IMR-90 (cell line): ENCODE results near the gene DEFB131A. TPM values are rescaled to one million over a fixed set of nuclear protein-coding genes. Genes with fewer than 3 reads are reported as not detected.
"Not testable (repeated sequence)": the region's sequence is repeated elsewhere in the genome, so short reads cannot be mapped to it uniquely, and the experiment has no call there.

Experiments used
- ATAC-seq: fragments of 200-7000 bp; cut with Tn5 transposase; 2 replicates; pipeline ENCODE4 v1.9.1; 2020; ENCODE audit warnings: low read depth, mild to moderate bottlenecking, moderate library complexity
- BruUV-seq: library from RNA; stranded (reverse); fragments of 400-500 nt; replicated peaks from 2 replicates; lab custom pipeline; 2021; lab: Mats Ljungman, UMichigan
- CTCF ChIA-PET: fragments of 300-600 bp; formaldehyde crosslinking; extraction: SDS; loops from one replicate; lab custom pipeline; 2021; ENCODE audit warnings: antibody characterized with exemption; lab: Yijun Ruan, JAX
- POLR2A ChIA-PET: fragments of 300-600 bp; sonication (Branson Sonifier 250); formaldehyde crosslinking; loops from one replicate; lab custom pipeline; 2022; ENCODE audit warnings: antibody characterized with exemption; ENCODE audit not compliant: unreplicated experiment; lab: Charles Lee
- DNase-seq: peaks from one replicate; pipeline ENCODE4 v3.0.0; 2013
- H2AFZ ChIP-seq: replicated peaks from 2 replicates; pipeline ENCODE3; 2013; ENCODE audit warnings: low read length, mild to moderate bottlenecking; ENCODE audit not compliant: poor library complexity
- H2AK5ac ChIP-seq: 2 replicates; pipeline ENCODE4 v1.6.1; 2013; ENCODE audit warnings: low read depth, low read length, inconsistent platforms
- H2AK9ac ChIP-seq: replicated peaks from 2 replicates; pipeline ENCODE3; 2013; ENCODE audit warnings: mild to moderate bottlenecking, low read depth, low read length, moderate library complexity; ENCODE audit not compliant: poor library complexity
- H2BK120ac ChIP-seq: 2 replicates; pipeline ENCODE4 v1.6.1; 2013; ENCODE audit warnings: low read depth, low read length, inconsistent platforms
- H2BK15ac ChIP-seq: 3 replicates; pipeline ENCODE4 v1.6.1; 2013; ENCODE audit warnings: low read depth, low read length, inconsistent platforms
- H2BK20ac ChIP-seq: 2 replicates; pipeline ENCODE4 v1.6.1; 2013; ENCODE audit warnings: low read depth, mild to moderate bottlenecking, inconsistent platforms, low read length, moderate library complexity
- H2BK5ac ChIP-seq: 2 replicates; pipeline ENCODE4 v1.6.1; 2013; ENCODE audit warnings: mild to moderate bottlenecking, low read depth, low read length, inconsistent platforms; ENCODE audit not compliant: poor library complexity, severe bottlenecking
- H3K14ac ChIP-seq: replicated peaks from 2 replicates; pipeline ENCODE4 v1.6.1; 2013; ENCODE audit warnings: low read depth, low read length, inconsistent platforms
- H3K18ac ChIP-seq: 2 replicates; pipeline ENCODE4 v1.6.1; 2013; ENCODE audit warnings: low read depth, low read length, control low read depth
- H3K23ac ChIP-seq: 2 replicates; pipeline ENCODE4 v1.6.1; 2013; ENCODE audit warnings: low read depth, low read length, inconsistent platforms
- H3K27ac ChIP-seq: 2 replicates; pipeline ENCODE4 v1.5.1; 2013; ENCODE audit warnings: mild to moderate bottlenecking, control low read depth, low read length; ENCODE audit not compliant: insufficient read depth
- H3K27me3 ChIP-seq: 2 replicates; pipeline ENCODE4 v1.6.1; 2013; ENCODE audit warnings: low read length; ENCODE audit not compliant: control insufficient read depth, insufficient read depth
- H3K36me3 ChIP-seq: 2 replicates; pipeline ENCODE4 v1.6.1; 2013; ENCODE audit warnings: low read length, mixed read lengths; ENCODE audit not compliant: control insufficient read depth, insufficient read depth
- H3K4ac ChIP-seq: 2 replicates; pipeline ENCODE4 v1.6.1; 2013; ENCODE audit warnings: low read depth, low read length, inconsistent platforms
- H3K4me1 ChIP-seq: 2 replicates; pipeline ENCODE4 v1.6.1; 2013; ENCODE audit warnings: low read length, mixed read lengths; ENCODE audit not compliant: control insufficient read depth, insufficient read depth
- H3K4me2 ChIP-seq: 2 replicates; pipeline ENCODE4 v1.6.1; 2013; ENCODE audit warnings: low read depth, mild to moderate bottlenecking, control low read depth, low read length, moderate library complexity
- H3K4me3 ChIP-seq: 2 replicates; pipeline ENCODE4 v1.5.1; 2013; ENCODE audit warnings: low read depth, mild to moderate bottlenecking, control low read depth, low read length, moderate library complexity; ENCODE audit not compliant: insufficient read depth
- H3K56ac ChIP-seq: 2 replicates; pipeline ENCODE4 v1.6.1; 2013; ENCODE audit warnings: low read length, inconsistent platforms; ENCODE audit not compliant: insufficient read depth; ENCODE audit errors: extremely low read depth
- H3K79me1 ChIP-seq, 2 experiments: 2 replicates each; pipeline ENCODE4 v1.6.1; 2013; ENCODE audit warnings: low read length in 2 of 2, inconsistent platforms in 1 of 2, low read depth in 1 of 2
- H3K9ac ChIP-seq: 2 replicates; pipeline ENCODE4 v1.6.1; 2013; ENCODE audit warnings: low read depth, low read length, control low read depth
- H3K9me1 ChIP-seq: 2 replicates; pipeline ENCODE4 v1.6.1; 2013; ENCODE audit warnings: low read length, inconsistent platforms; ENCODE audit not compliant: insufficient read depth
- H3K9me3 ChIP-seq: 2 replicates; pipeline ENCODE4 v1.6.1; 2013; ENCODE audit warnings: low read length; ENCODE audit not compliant: control insufficient read depth, insufficient read depth
- H4K20me1 ChIP-seq: 2 replicates; pipeline ENCODE4 v1.6.1; 2013; ENCODE audit warnings: low read length, inconsistent platforms; ENCODE audit not compliant: insufficient read depth
- H4K5ac ChIP-seq: 2 replicates; pipeline ENCODE4 v1.6.1; 2013; ENCODE audit warnings: mild to moderate bottlenecking, low read depth, low read length, control low read depth
- H4K8ac ChIP-seq, 2 experiments: 2 replicates each; pipeline ENCODE4 v1.6.1; 2013; ENCODE audit warnings: low read depth in 2 of 2, low read length in 2 of 2, control low read depth in 1 of 2, inconsistent platforms in 1 of 2
- H4K91ac ChIP-seq: 2 replicates; pipeline ENCODE4 v1.6.1; 2013; ENCODE audit warnings: low read depth, low read length, inconsistent platforms; ENCODE audit not compliant: insufficient read depth
- ELK1 ChIP-seq: fragments of 150-350 bp; IDR thresholded peaks from 2 replicates; pipeline ENCODE4 v1.6.1; 2016; ENCODE audit warnings: low read depth, mild to moderate bottlenecking, low read length, moderate library complexity, borderline replicate concordance
- FOS ChIP-seq: fragments of 150-350 bp; IDR thresholded peaks from 2 replicates; pipeline ENCODE4 v1.6.1; 2016; ENCODE audit warnings: low read depth, low read length
- RAD21 ChIP-seq: IDR thresholded peaks from 2 replicates; pipeline ENCODE4 v1.6.1; 2012; ENCODE audit warnings: low read length, improper control_type of control experiment
- SMC3 ChIP-seq: fragments of 150-350 bp; IDR thresholded peaks from 2 replicates; pipeline ENCODE4 v1.6.1; 2016; ENCODE audit warnings: low read depth, mild to moderate bottlenecking, antibody characterized with exemption, low read length, moderate library complexity
- WGBS, 2 experiments: methylation state at CpG; one replicate each; pipeline versions ENCODE4 v1.1.5 to v1.1.7; 2013; ENCODE audit warnings: missing lambda C conversion rate in 2 of 2; ENCODE audit not compliant: insufficient read length in 1 of 2; ENCODE audit errors: extremely low coverage in 2 of 2; 5-methylcytosine and 5-hydroxymethylcytosine counted together
- dilution Hi-C: fragments of 300-500 bp; cut with HindIII; formaldehyde crosslinking; loops from one replicate; pipeline ENCODE4 v1.14.3; 2018; ENCODE audit warnings: low sequenced_read_pairs; ENCODE audit not compliant: unreplicated experiment
- in situ Hi-C: fragments of 300-500 bp; cut with MboI; formaldehyde crosslinking; loops from 3 replicates; pipeline ENCODE4 v1.14.3; 2019; ENCODE audit warnings: low sequenced_read_pairs, inconsistent platforms, mixed read lengths
- intact Hi-C: fragments of 100-400 bp; cut with micrococcal nuclease; formaldehyde crosslinking; loops from 2 replicates; pipeline ENCODE4 v1.10.0; 2022
- polyA plus RNA-seq, 3 experiments: library from polyadenylated mRNA; depleted of rRNA; stranded (reverse); fragments of >200 nt; gene quantifications; 2 replicates each; pipeline ENCODE4 v1.2.3, GENCODE V29; 2012; ENCODE audit warnings: low replicate concordance in 1 of 3
- total RNA-seq: library from RNA; depleted of rRNA; stranded (reverse); fragments of >200 nt; gene quantifications from 2 replicates; pipeline ENCODE4 v1.2.3, GENCODE V29; 2012

Gene DEFB131A
- total and polyA plus RNA-seq, 2 of the 4 experiments (the other 2 are of a cell fraction), result not detected

- ATAC-seq (no peak), DNase-seq (no peak)
- in situ Hi-C loops, result no loop called here
- Histone ChIP-seq H3K9me1 (no peaks in the 10 kb centered on the region), H2BK15ac (no peak overlapping the region), H3K27me3 (no peaks in the 10 kb centered on the region), H3K4me1 (no peaks in the 10 kb centered on the region), H3K56ac (no peak overlapping the region), H3K4me2 (no peak overlapping the region), H4K5ac (no peak overlapping the region), H3K4me3 (no peak overlapping the region), H3K14ac (no peak overlapping the region), H4K8ac (no peak overlapping the region), H3K23ac (no peak overlapping the region), H4K20me1 (no peaks in the 10 kb centered on the region), H2BK120ac (no peak overlapping the region), H3K36me3 (no peaks in the 10 kb centered on the region), H4K91ac (no peak overlapping the region), H3K9me3 (peaks cover 5% of the 10 kb centered on the region; the same call in 1 of the 2 replicates), H2AK9ac (no peak overlapping the region), H3K9ac (no peak overlapping the region), H2BK20ac (no peak overlapping the region), H3K4ac (no peak overlapping the region), H2AFZ (no peak overlapping the region), H2AK5ac (no peak overlapping the region), H3K79me1 (no peaks in the 10 kb centered on the region), H2BK5ac (no peak overlapping the region), H3K18ac (no peak overlapping the region), H3K27ac (no peak overlapping the region)
- CTCF ChIA-PET, result no interaction called here
- intact Hi-C loops, result no loop called here
- no peak for TF ChIP-seq ELK1
- no peak for TF ChIP-seq SMC3
- TF ChIP-seq FOS, result no peak
- TF ChIP-seq RAD21, result no peak
- WGBS, 2 experiments, result 0% methylated on average over 1 of the region's 13 CpGs; no CpG with 5 or more reads in 1 of the 2 experiments
- BruUV-seq, result no TSS peak
- POLR2A ChIA-PET, result no interaction called here
- dilution Hi-C loops, result no loop called here
Observed at GRCh38 chr4:9409793-9410192, 34.4 kb upstream of the DEFB131A start.

DNA sequence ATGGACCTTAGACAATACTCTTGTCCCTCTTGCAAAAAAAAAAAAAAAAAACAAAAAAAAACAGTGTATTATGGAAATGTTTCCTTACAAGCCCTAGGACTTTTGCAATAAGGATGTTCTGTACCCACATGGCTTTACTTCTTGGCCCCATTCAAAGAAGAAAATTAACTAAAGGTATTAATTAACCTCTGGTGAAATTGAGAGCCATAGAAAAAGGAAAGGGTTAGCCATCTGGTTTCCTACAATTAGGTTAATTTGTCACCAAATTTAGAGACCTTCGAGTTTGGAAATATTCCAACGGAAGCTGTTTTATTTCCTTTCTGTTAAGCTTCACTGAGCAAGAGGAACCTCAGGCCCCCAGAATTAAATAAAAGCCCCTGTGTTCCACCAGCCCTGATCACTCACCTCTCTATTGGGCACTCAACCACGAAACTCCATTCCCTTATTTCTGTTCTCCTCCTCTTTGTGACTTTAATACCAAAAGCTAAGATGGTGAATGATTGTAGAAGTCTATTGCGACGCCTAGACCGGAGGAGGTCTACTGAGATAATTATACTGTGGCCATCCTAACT lies 22.2 kb upstream of the DEFB131A start:
- CTCF ChIA-PET, H2AFZ ChIP-seq, H3K23ac ChIP-seq, H2AK9ac ChIP-seq, intact Hi-C loops, H3K36me3 ChIP-seq, H3K4me1 ChIP-seq, H3K4me2 ChIP-seq, H3K9me3 ChIP-seq, H3K79me1 ChIP-seq, H3K4me3 ChIP-seq, H2AK5ac ChIP-seq, H4K20me1 ChIP-seq, H3K9me1 ChIP-seq, H3K9ac ChIP-seq, POLR2A ChIA-PET, H3K27me3 ChIP-seq, H2BK120ac ChIP-seq, in situ Hi-C loops, ATAC-seq, dilution Hi-C loops, H3K18ac ChIP-seq, H4K5ac ChIP-seq, H3K56ac ChIP-seq, H4K8ac ChIP-seq, H3K4ac ChIP-seq, H2BK20ac ChIP-seq, H3K14ac ChIP-seq, DNase-seq, H2BK5ac ChIP-seq, H4K91ac ChIP-seq, H3K27ac ChIP-seq, H2BK15ac ChIP-seq, BruUV-seq: not testable (repeated sequence)
- WGBS, 2 experiments, result no CpG with 5 or more reads among the region's 6 CpGs
